BLaER1 (cell line): ENCODE measurements around the gene KSR1.
A peak's percentile ranks its signal among the peaks of the same experiment; 100 is the strongest.

Source experiments
- H3K27ac ChIP-seq: shearing (Covaris generic); formaldehyde crosslinking; 2 replicates; pipeline ENCODE4 v1.8.1; 2022
- H3K27me3 ChIP-seq: shearing (Covaris generic); formaldehyde crosslinking; 2 replicates; pipeline ENCODE4 v1.8.1; 2022
- H3K36me3 ChIP-seq: shearing (Covaris generic); formaldehyde crosslinking; 2 replicates; pipeline ENCODE4 v1.8.1; 2022
- H3K4me1 ChIP-seq: shearing (Covaris generic); formaldehyde crosslinking; 2 replicates; pipeline ENCODE4 v1.8.1; 2022
- H3K4me2 ChIP-seq: shearing (Covaris generic); formaldehyde crosslinking; 2 replicates; pipeline ENCODE4 v1.8.1; 2022
- H3K4me3 ChIP-seq: shearing (Covaris generic); formaldehyde crosslinking; 2 replicates; pipeline ENCODE4 v1.8.1; 2022
- H3K9ac ChIP-seq: shearing (Covaris generic); formaldehyde crosslinking; 2 replicates; pipeline ENCODE4 v1.8.1; 2022
- H3K9me3 ChIP-seq: shearing (Covaris generic); formaldehyde crosslinking; 2 replicates; pipeline ENCODE4 v1.8.1; 2022
- H4K20me1 ChIP-seq: shearing (Covaris generic); formaldehyde crosslinking; 2 replicates; pipeline ENCODE4 v1.8.1; 2022
- Cebpa-rat ChIP-seq: shearing (Covaris generic); IDR thresholded peaks from 2 replicates; pipeline ENCODE4 v1.8.1; 2022

Gene KSR1

GRCh38 chr17:27469256-27469655 is 13.0 kb downstream of the KSR1 start:
- Histone ChIP-seq H3K4me1 (peaks cover 43% of the 10 kb centered on the region), H3K9me3 (no peaks in the 10 kb centered on the region), H3K36me3 (no peaks in the 10 kb centered on the region), H3K9ac (no peak overlapping the region), H3K4me3 (no peak overlapping the region), H3K27ac (no peak overlapping the region), H3K4me2 (no peak overlapping the region), H3K27me3 (no peaks in the 10 kb centered on the region), H4K20me1 (no peaks in the 10 kb centered on the region; the same call in 1 of the 2 replicates)
- no peak for TF ChIP-seq Cebpa-rat

DNA sequence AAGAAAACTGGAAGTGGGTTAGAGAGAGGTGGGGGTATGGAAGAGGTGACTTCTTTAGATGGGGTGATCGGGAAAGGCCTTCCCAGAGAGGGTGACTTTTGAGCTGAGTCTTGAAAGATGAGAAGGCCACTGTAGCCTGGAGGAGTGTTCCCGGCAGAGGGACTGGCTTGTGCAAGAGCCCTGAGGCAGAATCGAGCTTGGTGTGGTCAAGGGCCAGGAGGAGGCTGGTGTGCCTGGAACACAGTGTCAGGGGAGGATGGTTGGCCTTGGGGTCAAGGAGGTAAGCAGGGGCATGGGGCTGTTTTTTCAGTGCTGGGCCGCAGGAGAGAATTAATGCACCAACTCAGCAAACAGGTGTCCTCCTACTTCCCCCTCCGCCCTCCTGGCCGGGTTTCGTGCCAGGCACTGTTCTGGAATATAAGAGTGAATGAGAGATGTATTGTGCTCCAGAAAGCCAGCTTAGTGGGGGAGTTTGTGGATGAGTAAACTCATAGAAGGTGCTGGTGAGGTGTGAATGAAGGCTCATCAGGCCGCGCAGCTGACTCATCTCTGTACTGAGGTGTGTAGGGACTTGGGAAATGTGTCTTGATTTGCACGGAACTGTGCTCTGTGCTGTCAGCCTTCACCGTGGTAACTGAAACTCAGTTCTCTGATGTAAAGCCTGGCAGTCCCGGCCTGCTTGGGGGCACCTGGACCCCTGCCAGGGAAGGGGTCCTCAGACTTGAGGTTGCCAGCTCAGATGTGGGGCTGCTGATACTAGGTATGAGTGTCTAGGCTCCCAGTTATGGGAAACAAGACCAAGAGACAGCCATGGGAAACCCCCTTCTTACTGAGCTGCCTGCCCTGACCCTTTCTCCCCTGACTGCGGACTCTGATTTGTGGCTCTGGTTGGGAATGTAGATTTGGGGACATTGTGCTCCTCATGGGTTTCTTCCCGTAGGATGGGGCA is 15.3 kb downstream of the KSR1 start:
- Histone ChIP-seq H4K20me1 (no peaks in the 10 kb centered on the region; the same call in 1 of the 2 replicates), H3K27me3 (no peaks in the 10 kb centered on the region), H3K4me3 (no peak overlapping the region), H3K9ac (no peak overlapping the region), H3K9me3 (no peaks in the 10 kb centered on the region), H3K4me1 (peaks cover 57% of the 10 kb centered on the region), H3K27ac (no peak overlapping the region), H3K36me3 (no peaks in the 10 kb centered on the region), H3K4me2 (peak overlapping the region; percentile 74)
- TF ChIP-seq Cebpa-rat: no peak

DNA sequence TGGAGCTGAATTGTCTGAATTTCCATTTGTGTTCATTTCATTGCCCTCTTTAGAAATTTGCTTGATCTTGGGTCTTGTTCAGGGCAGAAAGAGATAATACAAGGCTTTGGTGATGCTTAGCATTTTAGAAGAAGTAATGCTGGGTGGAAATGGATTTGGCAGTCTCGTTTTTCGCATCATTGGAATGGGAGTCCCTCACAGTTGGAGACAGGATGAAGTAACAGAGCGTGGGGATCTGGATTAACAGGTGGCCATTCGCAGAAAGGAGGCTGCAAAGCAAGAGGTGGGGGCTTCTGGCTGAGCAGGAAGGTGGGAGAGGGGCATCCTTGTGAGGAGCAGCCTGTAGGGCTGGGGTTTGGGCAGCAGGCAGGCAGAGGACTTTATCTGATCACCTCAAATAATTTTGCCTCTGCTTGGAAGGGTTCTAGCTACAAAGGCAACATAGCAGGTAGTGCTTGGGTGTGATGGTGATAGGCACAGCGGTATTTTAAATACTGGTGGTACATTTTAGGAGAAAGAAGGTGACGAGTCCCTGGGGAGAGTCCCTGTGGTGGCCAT is 17.0 kb downstream of the KSR1 start:
- H4K20me1 ChIP-seq: no peaks in the 10 kb centered on the region; the same call in 1 of the 2 replicates
- peak overlapping the region; percentile 2; the same call in 1 of the 2 replicates for H3K4me3 ChIP-seq
- H3K4me2 ChIP-seq: peak overlapping the region; percentile 74
- no peaks in the 10 kb centered on the region for H3K27me3 ChIP-seq
- H3K9ac ChIP-seq: peak overlapping the region; percentile 53
- H3K9me3 ChIP-seq: no peaks in the 10 kb centered on the region
- TF ChIP-seq Cebpa-rat: no peak
- H3K27ac ChIP-seq: peak overlapping the region; percentile 73
- no peaks in the 10 kb centered on the region for H3K36me3 ChIP-seq
- H3K4me1 ChIP-seq: peaks cover 69% of the 10 kb centered on the region

- Histone ChIP-seq H3K4me2 (peak overlapping the region; percentile 74), H3K4me1 (peaks cover 76% of the 10 kb centered on the region), H3K4me3 (peak overlapping the region; percentile 2; the same call in 1 of the 2 replicates), H3K27me3 (no peaks in the 10 kb centered on the region), H4K20me1 (peaks cover 1% of the 10 kb centered on the region; the same call in 1 of the 2 replicates), H3K9ac (peak overlapping the region; percentile 53), H3K36me3 (no peaks in the 10 kb centered on the region), H3K27ac (peak overlapping the region; percentile 73), H3K9me3 (no peaks in the 10 kb centered on the region)
- TF ChIP-seq Cebpa-rat: no peak
These were observed 17.7 kb downstream of the KSR1 start for GRCh38 chr17:27473748-27474609.

GRCh38 chr17:27475070-27475673 is 18.9 kb downstream of the KSR1 start:
- H3K4me2 ChIP-seq: peak overlapping the region; percentile 74
- peaks cover 88% of the 10 kb centered on the region for H3K4me1 ChIP-seq
- TF ChIP-seq Cebpa-rat: no peak
- H3K9ac ChIP-seq: no peak overlapping the region
- H3K27ac ChIP-seq: no peak overlapping the region
- no peaks in the 10 kb centered on the region for H3K27me3 ChIP-seq
- no peak overlapping the region for H3K4me3 ChIP-seq
- peaks cover 9% of the 10 kb centered on the region; the same call in 1 of the 2 replicates for H4K20me1 ChIP-seq
- H3K9me3 ChIP-seq: no peaks in the 10 kb centered on the region
- no peaks in the 10 kb centered on the region for H3K36me3 ChIP-seq

- Histone ChIP-seq H3K4me2 (no peak overlapping the region), H3K36me3 (no peaks in the 10 kb centered on the region), H3K27ac (no peak overlapping the region), H3K9ac (no peak overlapping the region), H4K20me1 (peaks cover 9% of the 10 kb centered on the region; the same call in 1 of the 2 replicates), H3K27me3 (no peaks in the 10 kb centered on the region), H3K4me3 (no peak overlapping the region), H3K9me3 (no peaks in the 10 kb centered on the region), H3K4me1 (peaks cover 97% of the 10 kb centered on the region)
- no peak for TF ChIP-seq Cebpa-rat
These were observed 20.0 kb downstream of the KSR1 start for GRCh38 chr17:27475981-27476895.

GRCh38 chr17:27477050-27477888 is 21.0 kb downstream of the KSR1 start:
- Histone ChIP-seq H3K36me3 (no peaks in the 10 kb centered on the region), H3K4me2 (peak overlapping the region; percentile 58), H3K9ac (no peak overlapping the region), H4K20me1 (peaks cover 9% of the 10 kb centered on the region; the same call in 1 of the 2 replicates), H3K4me3 (no peak overlapping the region), H3K27ac (no peak overlapping the region), H3K27me3 (no peaks in the 10 kb centered on the region), H3K4me1 (peaks cover 96% of the 10 kb centered on the region), H3K9me3 (no peaks in the 10 kb centered on the region)
- TF ChIP-seq Cebpa-rat: no peak
